ENCODE results near the gene SDF2L1.

The SDF2L1 gene

DNA sequence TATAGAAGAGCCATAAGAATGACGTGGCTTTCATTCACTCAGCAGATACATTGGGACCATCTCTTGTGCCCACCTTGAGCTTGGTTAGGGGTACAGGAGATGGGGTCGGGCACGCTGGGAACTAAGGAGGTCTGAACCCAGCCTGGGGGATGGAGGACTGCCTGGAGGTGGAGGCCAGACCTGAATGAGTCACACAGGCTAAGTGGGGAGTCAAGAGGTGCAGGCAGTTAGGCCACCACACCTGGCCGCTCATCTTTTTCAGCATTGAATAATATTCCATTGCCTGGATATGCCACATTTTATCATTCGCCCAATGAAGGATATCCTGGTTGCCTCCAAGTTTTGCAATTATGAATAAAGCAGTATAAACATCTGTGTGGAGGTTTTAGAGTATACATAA, 19.9 kb downstream of the SDF2L1 start:
- in situ Hi-C loops (cut with HindIII; ENCODE audit: low sequenced_read_pairs) = no loop called here
- DNase-seq (ENCODE audit: low read depth) = no peak
- H3K4me3 ChIP-seq (ENCODE audit: low read depth, low read length) = no peak overlapping the region
- TF ChIP-seq, protein P1, sequence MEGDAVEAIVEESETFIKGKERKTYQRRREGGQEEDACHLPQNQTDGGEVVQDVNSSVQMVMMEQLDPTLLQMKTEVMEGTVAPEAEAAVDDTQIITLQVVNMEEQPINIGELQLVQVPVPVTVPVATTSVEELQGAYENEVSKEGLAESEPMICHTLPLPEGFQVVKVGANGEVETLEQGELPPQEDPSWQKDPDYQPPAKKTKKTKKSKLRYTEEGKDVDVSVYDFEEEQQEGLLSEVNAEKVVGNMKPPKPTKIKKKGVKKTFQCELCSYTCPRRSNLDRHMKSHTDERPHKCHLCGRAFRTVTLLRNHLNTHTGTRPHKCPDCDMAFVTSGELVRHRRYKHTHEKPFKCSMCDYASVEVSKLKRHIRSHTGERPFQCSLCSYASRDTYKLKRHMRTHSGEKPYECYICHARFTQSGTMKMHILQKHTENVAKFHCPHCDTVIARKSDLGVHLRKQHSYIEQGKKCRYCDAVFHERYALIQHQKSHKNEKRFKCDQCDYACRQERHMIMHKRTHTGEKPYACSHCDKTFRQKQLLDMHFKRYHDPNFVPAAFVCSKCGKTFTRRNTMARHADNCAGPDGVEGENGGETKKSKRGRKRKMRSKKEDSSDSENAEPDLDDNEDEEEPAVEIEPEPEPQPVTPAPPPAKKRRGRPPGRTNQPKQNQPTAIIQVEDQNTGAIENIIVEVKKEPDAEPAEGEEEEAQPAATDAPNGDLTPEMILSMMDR (IDR thresholded peaks at IDR 0.05; ENCODE audit: low read depth, low read length, missing control alignments) = no peak

DNA sequence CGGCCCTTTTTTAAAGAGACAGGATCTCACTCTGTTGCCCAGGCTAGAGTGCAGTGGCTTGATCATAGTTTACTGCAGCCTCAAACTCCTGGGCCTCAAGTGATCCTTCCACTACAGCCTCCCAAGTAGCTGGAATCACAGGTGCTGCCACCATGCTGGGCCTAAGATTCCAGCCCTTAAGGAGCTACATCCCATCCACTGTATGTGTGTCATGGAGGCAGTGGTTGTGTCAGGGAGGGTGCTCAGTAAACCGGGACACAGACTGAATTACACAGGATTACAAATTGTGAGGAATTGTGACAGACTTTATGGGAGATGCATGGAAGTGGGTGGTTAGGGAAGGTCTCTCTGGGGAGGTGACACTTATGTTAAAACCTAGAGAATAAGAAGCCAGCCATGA, 21.6 kb downstream of the SDF2L1 start:
- in situ Hi-C loops (cut with HindIII; ENCODE audit: low sequenced_read_pairs) = no loop called here
- no peak for DNase-seq (ENCODE audit: low read depth)

DNA sequence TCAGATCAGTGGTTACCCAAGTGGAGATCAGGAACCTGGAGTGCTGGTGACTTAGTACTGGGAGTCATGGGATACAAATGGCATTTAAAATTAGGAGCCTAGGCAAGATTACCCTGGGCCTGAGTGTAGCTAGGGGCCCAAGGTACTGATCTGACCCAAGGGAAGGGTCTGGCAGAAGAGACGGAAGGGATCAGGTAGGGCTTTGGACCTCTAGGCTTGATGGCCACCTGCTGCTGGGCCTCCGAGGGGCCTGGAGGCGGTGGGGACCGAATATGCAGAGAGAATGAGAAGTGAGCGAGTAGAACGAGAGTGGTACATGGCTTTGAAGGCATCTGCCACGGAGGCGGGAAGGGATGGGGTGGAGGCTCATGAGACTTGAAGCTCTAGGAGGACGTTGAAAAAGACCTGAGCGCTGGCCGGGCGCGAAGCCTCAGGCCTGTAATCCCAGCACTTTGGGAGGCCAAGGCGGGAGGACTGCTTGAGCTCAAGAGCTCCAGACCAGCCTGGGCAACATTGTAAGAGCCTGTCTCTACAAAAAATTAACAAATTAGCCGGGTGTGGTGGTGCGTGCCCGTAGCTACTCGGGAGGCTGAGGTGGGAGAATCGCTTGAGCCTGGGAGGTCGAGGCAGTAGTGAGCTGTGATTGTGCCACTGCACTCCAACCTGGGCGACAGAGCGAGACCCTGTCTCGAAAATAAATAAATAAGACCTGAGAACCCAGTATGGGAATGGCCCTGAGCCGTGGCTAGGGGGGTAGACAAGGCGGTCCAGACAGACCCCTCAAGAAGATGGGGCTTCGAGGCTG, 23.1 kb downstream of the SDF2L1 start:
- TF ChIP-seq, protein P1 (IDR thresholded peaks at IDR 0.05; ENCODE audit: low read depth, low read length, missing control alignments) = no peak
- DNase-seq (ENCODE audit: low read depth) = no peak
- in situ Hi-C loops (cut with HindIII; ENCODE audit: low sequenced_read_pairs) = no loop called here
- peak overlapping the region; percentile 96 for H3K4me3 ChIP-seq (ENCODE audit: low read depth, low read length)

More for the DNA sequence above, 21.6 kb downstream of the SDF2L1 start:
- TF ChIP-seq, protein P1 (IDR thresholded peaks at IDR 0.05; ENCODE audit: low read depth, low read length, missing control alignments) = no peak
- no peak overlapping the region for H3K4me3 ChIP-seq (ENCODE audit: low read depth, low read length)

DNA sequence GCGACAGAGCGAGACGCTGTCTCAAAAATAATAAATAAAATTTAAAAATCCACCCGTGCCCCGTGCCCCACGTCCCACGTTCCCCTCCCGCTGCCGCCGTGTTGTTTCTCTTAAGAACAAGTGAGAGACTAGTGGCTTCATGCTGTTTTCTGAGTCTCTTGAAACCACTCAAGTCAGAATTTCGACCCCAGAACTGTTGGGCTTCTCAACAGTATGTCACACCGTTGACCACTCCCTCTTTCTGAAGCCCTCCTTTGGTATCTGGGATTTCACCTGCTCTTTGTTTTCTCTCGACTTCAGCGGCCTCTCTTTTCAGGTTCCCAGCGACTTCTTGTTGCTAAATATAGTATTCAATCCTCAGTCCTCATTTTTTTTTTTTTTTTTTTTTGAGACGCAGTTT, 24.7 kb downstream of the SDF2L1 start:
- in situ Hi-C loops (cut with HindIII; ENCODE audit: low sequenced_read_pairs) = no loop called here
- H3K4me3 ChIP-seq (ENCODE audit: low read depth, low read length) = peak overlapping the region; percentile 96
- TF ChIP-seq, protein P1 (IDR thresholded peaks at IDR 0.05; ENCODE audit: low read depth, low read length, missing control alignments) = no peak
- DNase-seq (ENCODE audit: low read depth) = no peak

DNA sequence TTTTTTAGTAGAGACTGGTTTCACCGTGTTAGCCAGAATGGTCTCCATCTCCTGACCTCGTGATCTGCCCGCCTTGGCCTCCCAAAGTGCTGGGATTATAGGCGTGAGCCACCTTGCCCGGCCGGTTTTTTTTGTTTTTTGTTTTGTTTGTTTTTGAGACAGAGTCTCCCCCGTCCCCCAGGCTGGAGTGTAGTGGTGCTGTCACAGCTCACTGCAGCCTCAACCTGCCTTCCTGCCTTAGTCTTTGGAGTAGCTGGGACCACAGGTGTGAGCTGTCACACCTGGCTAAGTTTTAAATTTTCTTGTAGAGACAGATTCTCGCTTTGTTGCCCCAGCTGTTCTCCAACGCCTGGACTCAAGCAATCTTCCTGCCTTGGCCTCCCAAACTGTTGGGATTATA, 26.9 kb downstream of the SDF2L1 start:
- DNase-seq (ENCODE audit: low read depth) = no peak
- no peak overlapping the region for H3K4me3 ChIP-seq (ENCODE audit: low read depth, low read length)
- TF ChIP-seq, protein P1 (IDR thresholded peaks at IDR 0.05; ENCODE audit: low read depth, low read length, missing control alignments) = no peak
- in situ Hi-C loops (cut with HindIII; ENCODE audit: low sequenced_read_pairs) = no loop called here

DNA sequence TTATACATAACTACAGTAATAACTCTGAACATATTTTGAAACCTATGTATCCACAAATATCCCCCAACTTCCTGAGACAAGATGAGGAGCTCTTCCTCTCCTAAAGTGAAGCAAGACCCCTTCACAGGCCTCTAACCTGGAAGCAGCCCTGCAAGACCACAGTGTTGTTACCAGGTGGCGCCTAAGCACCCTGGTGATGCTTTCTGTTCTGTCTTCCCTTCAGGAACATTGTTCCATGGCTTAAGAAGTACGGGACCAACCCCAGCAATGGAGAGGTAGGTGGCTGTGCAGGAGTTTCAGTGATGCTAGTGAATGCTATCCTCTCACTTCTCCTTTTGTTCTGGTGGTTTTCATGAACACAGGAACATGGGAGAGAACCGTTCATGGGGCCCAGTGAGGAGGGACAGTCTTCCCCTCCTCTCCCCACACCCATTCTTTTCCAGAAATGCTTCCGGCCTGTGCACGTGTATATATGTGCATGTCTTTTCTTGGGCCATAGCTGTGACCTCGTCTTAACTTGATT, 30.1 kb downstream of the SDF2L1 start:
- no peak overlapping the region for H3K4me3 ChIP-seq (ENCODE audit: low read depth, low read length)
- DNase-seq (ENCODE audit: low read depth) = no peak
- in situ Hi-C loops (cut with HindIII; ENCODE audit: low sequenced_read_pairs) = no loop called here
- TF ChIP-seq, protein P1 (IDR thresholded peaks at IDR 0.05; ENCODE audit: low read depth, low read length, missing control alignments) = no peak

Data from astrocyte of the cerebellum (primary cell).